ENCODE results near the gene FERMT1. TPM values are rescaled to one million over a fixed set of nuclear protein-coding genes. Genes with fewer than 3 reads are reported as not detected.

Gene FERMT1
- total RNA-seq (2014; rRNA removed; shearing (Covaris generic); ENCODE audit: low replicate concordance), result 1.5 TPM in 2 replicates

GRCh38 chr20:6122873-6123648 lies at the start of gene FERMT1:
TSS of gene FERMT1 (minus strand) at chr20:6123030. CDS start at chr20:6119554, 3,476 bp downstream.
- Histone ChIP-seq H3K36me3 (no peaks in the 10 kb centered on the region), H3K27me3 (no peaks in the 10 kb centered on the region), H3K9me3 (no peaks in the 10 kb centered on the region), H3K4me3 (peak within 1 kb of the TSS; percentile 43)
- peak; percentile 63 for DNase-seq

- H3K27me3 ChIP-seq, result no peaks in the 10 kb centered on the region
- no peaks in the 10 kb centered on the region for H3K9me3 ChIP-seq
- DNase-seq, result no peak
- no peak overlapping the region for H3K4me3 ChIP-seq
- H3K36me3 ChIP-seq, result no peaks in the 10 kb centered on the region
Measured at GRCh38 chr20:6169251-6169650, 46.4 kb upstream of the FERMT1 start.

DNA sequence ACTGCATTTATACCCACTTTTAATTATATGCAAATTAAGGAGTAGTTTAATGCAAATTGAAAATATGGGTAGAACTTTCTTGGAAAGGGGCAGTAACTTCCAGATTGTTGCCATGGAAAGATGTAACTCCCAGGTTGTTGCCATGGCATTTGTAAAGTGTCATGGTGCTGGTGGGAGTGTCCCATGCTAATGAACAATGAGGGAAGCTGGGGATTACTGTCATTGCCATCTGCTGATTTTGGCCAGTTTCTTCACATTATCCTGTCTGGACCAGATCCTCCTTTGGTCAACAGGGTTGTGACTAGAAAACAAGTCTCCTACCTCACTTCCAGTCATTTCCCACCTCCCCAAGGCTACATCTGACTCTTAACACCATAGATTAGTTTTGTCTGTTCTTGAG lies 45.4 kb upstream of the FERMT1 start:
- no peaks in the 10 kb centered on the region for H3K36me3 ChIP-seq
- no peaks in the 10 kb centered on the region for H3K9me3 ChIP-seq
- no peaks in the 10 kb centered on the region for H3K27me3 ChIP-seq
- DNase-seq, result no peak
- no peak overlapping the region for H3K4me3 ChIP-seq

DNA sequence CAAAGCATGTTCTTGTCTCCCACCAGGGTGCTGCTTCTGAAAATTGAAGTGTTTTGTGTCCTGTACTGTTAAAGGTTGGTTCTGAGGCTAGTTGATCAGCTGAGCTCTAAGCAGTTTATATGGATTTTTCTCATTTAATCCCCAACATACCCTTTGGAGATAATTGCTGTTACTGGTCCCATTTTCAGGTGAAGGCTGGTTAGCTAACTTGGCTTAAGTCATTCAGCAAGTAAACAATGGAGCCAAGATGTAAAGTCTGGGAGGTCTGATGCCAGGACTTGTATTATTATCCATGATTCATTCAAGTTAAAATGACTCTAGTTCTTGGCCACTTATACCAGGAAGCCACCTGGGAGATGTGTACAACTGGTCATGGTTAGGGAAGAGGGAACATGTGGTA lies 42.5 kb upstream of the FERMT1 start:
- Histone ChIP-seq H3K27me3 (no peaks in the 10 kb centered on the region), H3K36me3 (no peaks in the 10 kb centered on the region), H3K4me3 (no peak overlapping the region), H3K9me3 (no peaks in the 10 kb centered on the region)
- DNase-seq, result no peak

GRCh38 chr20:6164421-6165341 lies 41.9 kb upstream of the FERMT1 start:
- no peak for DNase-seq
- Histone ChIP-seq H3K27me3 (no peaks in the 10 kb centered on the region), H3K4me3 (no peak overlapping the region)

GRCh38 chr20:6160736-6161135 lies 37.9 kb upstream of the FERMT1 start:
- no peak for DNase-seq
- no peak overlapping the region for H3K4me3 ChIP-seq
- H3K27me3 ChIP-seq, result no peaks in the 10 kb centered on the region
- no peaks in the 10 kb centered on the region for H3K36me3 ChIP-seq
- no peaks in the 10 kb centered on the region for H3K9me3 ChIP-seq

More at GRCh38 chr20:6164421-6165341, 41.9 kb upstream of the FERMT1 start:
- H3K9me3 ChIP-seq, result no peaks in the 10 kb centered on the region
- no peaks in the 10 kb centered on the region for H3K36me3 ChIP-seq

GRCh38 chr20:6157345-6157744 lies 34.5 kb upstream of the FERMT1 start:
- no peaks in the 10 kb centered on the region for H3K27me3 ChIP-seq
- no peaks in the 10 kb centered on the region for H3K36me3 ChIP-seq
- H3K9me3 ChIP-seq, result no peaks in the 10 kb centered on the region
- H3K4me3 ChIP-seq, result no peak overlapping the region
- DNase-seq, result no peak

GRCh38 chr20:6152777-6153176 lies 29.9 kb upstream of the FERMT1 start:
- Histone ChIP-seq H3K36me3 (no peaks in the 10 kb centered on the region), H3K9me3 (no peaks in the 10 kb centered on the region), H3K4me3 (no peak overlapping the region), H3K27me3 (no peaks in the 10 kb centered on the region)
- no peak for DNase-seq

DNA sequence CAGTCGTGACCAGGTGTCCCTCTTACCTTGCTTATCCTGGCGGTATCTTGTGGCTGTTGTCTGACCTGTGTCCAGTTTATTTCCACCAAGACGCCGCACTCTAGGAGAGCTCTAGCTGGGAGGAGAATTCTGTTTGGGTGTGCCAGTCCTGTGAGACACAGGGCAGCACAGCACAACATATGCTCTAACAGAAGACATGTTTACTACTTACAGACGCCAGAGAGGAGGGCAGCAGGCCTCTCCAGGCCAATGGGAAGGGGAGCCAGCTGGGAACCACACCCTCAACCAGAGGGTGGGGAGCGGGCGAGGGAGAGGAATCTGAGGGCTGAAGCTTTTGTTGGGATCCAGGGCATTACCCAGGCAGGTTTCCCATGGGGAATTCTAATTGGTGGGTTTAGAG lies 25.2 kb upstream of the FERMT1 start:
- H3K27me3 ChIP-seq, result no peaks in the 10 kb centered on the region
- no peak overlapping the region for H3K4me3 ChIP-seq
- no peaks in the 10 kb centered on the region for H3K36me3 ChIP-seq
- H3K9me3 ChIP-seq, result no peaks in the 10 kb centered on the region
- no peak for DNase-seq

GRCh38 chr20:6142348-6142993 lies 19.6 kb upstream of the FERMT1 start:
- Histone ChIP-seq H3K36me3 (no peaks in the 10 kb centered on the region), H3K9me3 (no peaks in the 10 kb centered on the region), H3K4me3 (no peak overlapping the region), H3K27me3 (no peaks in the 10 kb centered on the region)
- no peak for DNase-seq

DNA sequence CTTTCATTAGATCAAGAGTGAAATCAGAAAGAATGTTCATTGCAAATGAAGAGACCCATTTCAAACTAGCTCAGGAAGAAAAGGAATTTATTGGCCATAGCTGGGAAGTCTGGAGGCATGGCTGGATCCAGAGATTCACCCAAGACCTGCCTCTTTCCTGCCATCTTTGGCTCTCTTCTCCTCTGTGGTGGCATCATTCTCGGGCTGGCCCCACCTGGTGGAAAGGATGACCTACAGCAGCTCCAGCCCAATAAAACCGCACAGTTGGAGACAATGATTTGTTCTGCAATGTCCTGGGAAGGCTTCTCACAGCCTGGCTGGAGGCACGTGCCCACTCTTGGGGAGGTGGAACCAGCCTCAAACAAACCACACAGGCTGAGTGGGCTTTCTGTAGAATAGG lies 18.1 kb upstream of the FERMT1 start:
- DNase-seq, result no peak
- Histone ChIP-seq H3K9me3 (no peaks in the 10 kb centered on the region), H3K27me3 (no peaks in the 10 kb centered on the region)

DNA sequence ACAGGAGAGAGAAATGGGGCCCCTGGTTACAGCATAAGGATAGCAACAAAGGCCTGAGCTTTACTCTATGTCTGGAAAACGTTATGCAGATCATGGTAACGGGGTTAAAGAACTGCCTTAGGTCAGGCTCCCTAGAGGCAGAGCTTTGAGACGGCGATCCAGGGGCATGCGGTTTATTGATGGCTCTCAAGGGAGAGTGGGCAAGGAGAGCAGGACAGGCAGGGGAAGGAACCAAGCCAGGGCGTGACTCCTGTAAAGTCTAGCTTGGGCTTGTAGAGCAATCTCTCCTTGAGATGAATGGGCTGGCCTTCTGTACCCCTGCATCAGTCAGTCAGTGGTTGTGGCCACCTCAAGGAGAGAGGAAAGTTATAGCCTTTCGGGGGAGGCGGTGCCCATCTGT lies 12.5 kb upstream of the FERMT1 start:
- DNase-seq, result no peak
- H3K4me3 ChIP-seq, result no peak overlapping the region
- no peaks in the 10 kb centered on the region for H3K9me3 ChIP-seq
- H3K36me3 ChIP-seq, result no peaks in the 10 kb centered on the region
- H3K27me3 ChIP-seq, result no peaks in the 10 kb centered on the region

More for the DNA sequence above, 18.1 kb upstream of the FERMT1 start:
- H3K4me3 ChIP-seq, result no peak overlapping the region
- H3K36me3 ChIP-seq, result no peaks in the 10 kb centered on the region

GRCh38 chr20:6134592-6134991 lies 11.8 kb upstream of the FERMT1 start:
- H3K36me3 ChIP-seq, result no peaks in the 10 kb centered on the region
- H3K4me3 ChIP-seq, result no peak overlapping the region
- H3K9me3 ChIP-seq, result no peaks in the 10 kb centered on the region
- no peaks in the 10 kb centered on the region for H3K27me3 ChIP-seq
- no peak for DNase-seq

- Histone ChIP-seq H3K36me3 (no peaks in the 10 kb centered on the region), H3K4me3 (no peak overlapping the region), H3K27me3 (no peaks in the 10 kb centered on the region), H3K9me3 (no peaks in the 10 kb centered on the region)
- no peak for DNase-seq
Measured at GRCh38 chr20:6130045-6130444, 7.2 kb upstream of the FERMT1 start.

DNA sequence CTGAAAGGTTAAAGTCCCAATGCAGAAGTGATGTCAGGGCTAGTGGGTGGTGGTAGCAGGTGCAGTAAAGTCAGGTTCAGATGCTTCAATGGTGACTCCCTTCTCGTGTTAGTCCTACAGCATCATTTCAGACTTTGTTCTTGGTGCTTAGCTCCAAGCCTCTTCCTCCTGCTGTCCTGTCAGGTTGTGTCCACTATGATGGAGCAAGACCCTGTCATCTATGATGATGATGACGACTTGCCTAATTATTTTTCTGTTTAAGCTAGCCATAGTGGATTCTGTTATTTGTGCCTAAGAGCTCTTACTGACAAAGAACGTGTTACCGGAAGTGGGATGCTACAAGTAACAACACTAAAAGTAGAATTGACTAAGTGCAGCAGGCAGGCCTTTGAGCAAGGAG lies 5.0 kb upstream of the FERMT1 start:
- DNase-seq, result no peak
- Histone ChIP-seq H3K4me3 (no peak overlapping the region), H3K9me3 (no peaks in the 10 kb centered on the region), H3K27me3 (no peaks in the 10 kb centered on the region), H3K36me3 (no peaks in the 10 kb centered on the region)

DNA sequence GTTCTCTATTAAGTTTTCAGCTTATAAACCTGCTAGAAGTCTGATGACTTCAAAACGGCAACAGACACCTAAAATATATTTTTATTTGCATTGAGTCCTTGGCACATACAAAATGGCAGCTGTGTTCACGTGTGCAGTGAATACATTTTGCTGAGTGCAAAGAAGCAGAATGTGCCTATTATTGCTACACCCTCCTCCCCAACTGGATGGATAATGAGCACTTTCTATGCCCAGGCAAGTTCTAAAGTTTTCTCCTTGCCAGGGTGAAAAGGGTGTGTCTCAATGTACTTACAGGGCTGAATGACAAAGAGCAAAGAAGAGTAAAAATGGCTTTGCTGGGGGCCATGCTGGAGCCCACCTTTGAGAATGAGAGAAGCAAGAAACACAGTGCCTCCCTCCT lies 4.0 kb upstream of the FERMT1 start:
- Histone ChIP-seq H3K4me3 (no peak overlapping the region), H3K27me3 (no peaks in the 10 kb centered on the region), H3K9me3 (no peaks in the 10 kb centered on the region), H3K36me3 (no peaks in the 10 kb centered on the region)
- DNase-seq, result no peak

DNA sequence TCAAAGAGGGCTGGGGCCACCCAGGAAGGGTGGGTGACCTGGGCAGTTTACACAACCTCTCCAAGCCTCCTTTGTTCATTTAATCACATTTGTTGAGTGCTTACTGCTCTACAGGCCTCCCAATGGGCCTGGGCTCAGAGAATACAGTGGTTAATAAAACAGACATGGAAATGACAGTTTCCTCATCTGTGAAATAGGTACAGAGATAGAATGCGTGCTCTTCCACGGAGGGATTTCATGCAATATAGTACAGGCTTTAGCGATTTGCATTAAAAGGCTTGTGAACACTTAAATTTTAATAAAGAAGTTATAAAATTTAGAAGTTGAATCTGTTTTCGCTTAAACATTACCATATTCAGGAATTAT lies 802 bp upstream of the FERMT1 start:
- Histone ChIP-seq H3K27me3 (no peaks in the 10 kb centered on the region), H3K4me3 (no peak overlapping the region), H3K9me3 (no peaks in the 10 kb centered on the region), H3K36me3 (no peaks in the 10 kb centered on the region)
- no peak for DNase-seq
